ENCODE results near the gene XXYLT1. TPM values are rescaled to one million over a fixed set of nuclear protein-coding genes. Genes with fewer than 3 reads are reported as not detected.

Gene XXYLT1
- total and polyA plus RNA-seq, 2 of the 8 experiments (the other 6 are each of a cell fraction or from before 2014, with no cell fraction given): 18.9 to 23.8 TPM

- no peak for TF ChIP-seq EP300 (IDR thresholded peaks at IDR 0.05; ENCODE audit: borderline replicate concordance in 1 of 2, low read depth in 2 of 2, low read length in 2 of 2)
- TF ChIP-seq E2F6 (IDR thresholded peaks at IDR 0.05): no peak
- TF ChIP-seq FOSL1 (IDR thresholded peaks at IDR 0.05; ENCODE audit: insufficient read depth, low read depth, low read length): no peak
- TF ChIP-seq HDAC6 (IDR thresholded peaks at IDR 0.05; ENCODE audit: low read depth, low read length): no peak
Measured at GRCh38 chr3:195306369-195306768, 35.4 kb upstream of the XXYLT1 start (continued).
